HG02885 (cell line): ENCODE measurements around the gene POLR3G.

Source experiments
- ATAC-seq: cut with Tn5 transposase; IDR thresholded peaks from one replicate; pipeline ENCODE4 v1.9.1; 2021; ENCODE audit warnings: mild to moderate bottlenecking; ENCODE audit not compliant: unreplicated experiment, poor library complexity

POLR3G gene

GRCh38 chr5:90495146-90495545 lies 20.5 kb downstream of the POLR3G start:
- no peak for ATAC-seq

- no peak for ATAC-seq
Measured at GRCh38 chr5:90503596-90503995, 28.9 kb downstream of the POLR3G start.

GRCh38 chr5:90504743-90505142 lies 30.1 kb downstream of the POLR3G start:
- ATAC-seq: no peak

GRCh38 chr5:90506221-90506620 lies 31.6 kb downstream of the POLR3G start:
- no peak for ATAC-seq

- no peak for ATAC-seq
Measured at GRCh38 chr5:90510438-90510837, 35.8 kb downstream of the POLR3G start.

- no peak for ATAC-seq
Measured at GRCh38 chr5:90514520-90514919, 39.9 kb downstream of the POLR3G start.

GRCh38 chr5:90518661-90519060 lies 44.0 kb downstream of the POLR3G start:
- no peak for ATAC-seq

- no peak for ATAC-seq
Measured at GRCh38 chr5:90519081-90519480, 44.4 kb downstream of the POLR3G start.

- ATAC-seq: peak; percentile 3
Measured at GRCh38 chr5:90528601-90529193, 54.0 kb downstream of the POLR3G start.

- ATAC-seq: peak; percentile 89
Measured at GRCh38 chr5:90529194-90529938, 54.7 kb downstream of the POLR3G start, which contains the start of gene LYSMD3. Gene LYSMD3, minus strand, starts transcription at chr5:90529584. Its CDS starts 4,295 bp downstream, at chr5:90525289.

GRCh38 chr5:90529939-90530677 lies 55.4 kb downstream of the POLR3G start:
- ATAC-seq: peak; percentile 52

- no peak for ATAC-seq
Measured at GRCh38 chr5:90530736-90531487, 56.2 kb downstream of the POLR3G start.

- no peak for ATAC-seq
Measured at GRCh38 chr5:90533794-90534193, 59.1 kb downstream of the POLR3G start.

- no peak for ATAC-seq
Measured at GRCh38 chr5:90534922-90535321, 60.3 kb downstream of the POLR3G start.

- no peak for ATAC-seq
Measured at GRCh38 chr5:90542827-90543519, 68.3 kb downstream of the POLR3G start.

- ATAC-seq: no peak
Measured at GRCh38 chr5:90545511-90545910, 70.8 kb downstream of the POLR3G start.

GRCh38 chr5:90546216-90546837 lies 71.7 kb downstream of the POLR3G start:
- ATAC-seq: no peak

GRCh38 chr5:90547072-90547536 lies 72.4 kb downstream of the POLR3G start:
- no peak for ATAC-seq

GRCh38 chr5:90548069-90548593 lies 73.5 kb downstream of the POLR3G start:
- no peak for ATAC-seq
